ENCODE measurements around the gene FRAT1.

The FRAT1 gene

DNA sequence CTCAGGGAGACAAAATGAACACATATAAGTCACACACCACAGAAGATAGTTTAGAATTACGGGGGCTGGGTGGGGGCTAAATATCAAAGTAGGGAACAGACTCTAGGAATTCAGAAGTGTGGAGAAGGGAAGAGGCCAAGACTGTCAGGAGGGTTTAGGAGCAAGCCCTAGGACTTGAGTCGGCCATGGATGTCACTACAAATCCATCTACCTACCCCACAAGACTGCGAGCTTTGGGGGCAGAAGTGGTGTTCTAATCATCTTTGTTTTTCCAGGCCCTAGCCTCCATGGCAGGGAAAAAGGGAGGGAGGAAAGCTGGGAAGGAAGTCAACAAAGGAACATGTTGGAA lies 20.9 kb upstream of the FRAT1 start:
- no peaks in the 10 kb centered on the region for H3K9me3 ChIP-seq (ENCODE audit: severe bottlenecking)
- ATAC-seq (ENCODE audit: low read depth) (no peak), DNase-seq (ENCODE audit: low spot score) (no peak)
- TF ChIP-seq, protein P1, sequence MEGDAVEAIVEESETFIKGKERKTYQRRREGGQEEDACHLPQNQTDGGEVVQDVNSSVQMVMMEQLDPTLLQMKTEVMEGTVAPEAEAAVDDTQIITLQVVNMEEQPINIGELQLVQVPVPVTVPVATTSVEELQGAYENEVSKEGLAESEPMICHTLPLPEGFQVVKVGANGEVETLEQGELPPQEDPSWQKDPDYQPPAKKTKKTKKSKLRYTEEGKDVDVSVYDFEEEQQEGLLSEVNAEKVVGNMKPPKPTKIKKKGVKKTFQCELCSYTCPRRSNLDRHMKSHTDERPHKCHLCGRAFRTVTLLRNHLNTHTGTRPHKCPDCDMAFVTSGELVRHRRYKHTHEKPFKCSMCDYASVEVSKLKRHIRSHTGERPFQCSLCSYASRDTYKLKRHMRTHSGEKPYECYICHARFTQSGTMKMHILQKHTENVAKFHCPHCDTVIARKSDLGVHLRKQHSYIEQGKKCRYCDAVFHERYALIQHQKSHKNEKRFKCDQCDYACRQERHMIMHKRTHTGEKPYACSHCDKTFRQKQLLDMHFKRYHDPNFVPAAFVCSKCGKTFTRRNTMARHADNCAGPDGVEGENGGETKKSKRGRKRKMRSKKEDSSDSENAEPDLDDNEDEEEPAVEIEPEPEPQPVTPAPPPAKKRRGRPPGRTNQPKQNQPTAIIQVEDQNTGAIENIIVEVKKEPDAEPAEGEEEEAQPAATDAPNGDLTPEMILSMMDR (IDR thresholded peaks at IDR 0.05; ENCODE audit: poor library complexity, severe bottlenecking), result no peak
- H3K36me3 ChIP-seq (ENCODE audit: low read depth), result no peaks in the 10 kb centered on the region
- no peaks in the 10 kb centered on the region for H3K4me1 ChIP-seq (ENCODE audit: insufficient read depth, poor library complexity, severe bottlenecking)
- no peak overlapping the region for H3K4me3 ChIP-seq (ENCODE audit: severe bottlenecking)
- H3K27ac ChIP-seq (ENCODE audit: poor library complexity, severe bottlenecking), result no peak overlapping the region
- H3K27me3 ChIP-seq (ENCODE audit: insufficient read depth, poor library complexity, severe bottlenecking), result no peaks in the 10 kb centered on the region

DNA sequence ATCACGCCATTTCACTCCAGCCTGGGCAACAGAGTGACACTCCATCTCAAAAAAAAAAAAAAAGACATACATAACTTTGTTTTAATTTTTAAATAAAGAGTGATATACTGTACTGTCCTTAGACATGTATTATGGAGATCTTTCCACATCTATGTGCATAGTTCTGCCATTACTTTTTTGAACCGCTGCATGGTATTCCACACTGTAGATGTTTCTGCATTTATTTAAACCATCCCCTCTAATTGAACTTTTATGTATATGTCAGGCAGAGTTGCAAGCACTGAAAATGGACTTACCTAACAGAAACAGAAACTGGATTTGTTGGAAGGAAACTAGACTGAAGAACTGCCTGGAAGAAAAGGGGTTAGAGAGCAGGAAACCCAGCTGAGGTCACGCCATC lies 18.1 kb upstream of the FRAT1 start:
- ATAC-seq (ENCODE audit: low read depth) (no peak), DNase-seq (ENCODE audit: low spot score) (no peak)
- no peaks in the 10 kb centered on the region for H3K4me1 ChIP-seq (ENCODE audit: insufficient read depth, poor library complexity, severe bottlenecking)
- H3K27ac ChIP-seq (ENCODE audit: poor library complexity, severe bottlenecking), result no peak overlapping the region
- no peaks in the 10 kb centered on the region for H3K27me3 ChIP-seq (ENCODE audit: insufficient read depth, poor library complexity, severe bottlenecking)
- no peaks in the 10 kb centered on the region for H3K36me3 ChIP-seq (ENCODE audit: low read depth)
- TF ChIP-seq, protein P1 (IDR thresholded peaks at IDR 0.05; ENCODE audit: poor library complexity, severe bottlenecking), result no peak
- H3K4me3 ChIP-seq (ENCODE audit: severe bottlenecking), result no peak overlapping the region
- no peaks in the 10 kb centered on the region for H3K9me3 ChIP-seq (ENCODE audit: severe bottlenecking)

DNA sequence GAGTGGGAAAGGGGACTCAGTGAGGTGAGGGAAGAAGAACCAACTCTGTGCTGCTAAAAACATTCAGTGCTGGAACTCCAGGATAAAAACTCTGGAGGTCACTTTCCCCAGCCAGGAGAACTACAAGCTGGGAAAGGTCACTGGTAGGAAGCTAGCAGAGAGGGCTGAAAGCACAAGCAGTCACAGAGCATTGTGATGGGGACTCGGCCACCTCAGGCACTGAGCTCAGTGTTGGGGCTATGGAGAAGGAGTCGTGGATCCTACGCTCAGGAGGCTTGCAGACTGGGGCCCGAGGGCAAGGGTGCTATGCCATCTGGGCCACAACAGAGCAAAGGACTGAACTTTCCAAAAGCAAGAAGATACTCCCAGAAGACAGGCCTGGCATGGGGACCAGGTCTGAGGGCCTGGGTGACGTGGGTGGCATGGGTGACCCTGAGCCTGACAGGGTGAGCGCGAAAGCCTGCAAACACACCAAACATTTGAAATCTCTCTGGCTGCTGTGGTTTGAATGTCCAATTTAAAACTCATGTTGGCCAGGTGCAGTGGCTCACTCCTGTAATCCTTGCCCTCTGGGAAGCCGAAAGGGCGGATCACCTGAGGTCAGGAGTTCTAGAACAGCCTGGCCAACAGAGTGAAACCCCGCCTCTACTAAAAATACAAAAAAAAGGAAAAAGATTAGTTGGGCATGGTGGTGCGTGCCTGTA lies 16.8 kb upstream of the FRAT1 start:
- Histone ChIP-seq H3K27me3 (ENCODE audit: insufficient read depth, poor library complexity, severe bottlenecking) (no peaks in the 10 kb centered on the region), H3K9me3 (ENCODE audit: severe bottlenecking) (no peaks in the 10 kb centered on the region), H3K4me1 (ENCODE audit: insufficient read depth, poor library complexity, severe bottlenecking) (no peaks in the 10 kb centered on the region), H3K4me3 (ENCODE audit: severe bottlenecking) (no peak overlapping the region), H3K36me3 (ENCODE audit: low read depth) (no peaks in the 10 kb centered on the region), H3K27ac (ENCODE audit: poor library complexity, severe bottlenecking) (no peak overlapping the region)
- no peak for ATAC-seq (ENCODE audit: low read depth)
- TF ChIP-seq, protein P1 (IDR thresholded peaks at IDR 0.05; ENCODE audit: poor library complexity, severe bottlenecking), result no peak
- DNase-seq (ENCODE audit: low spot score), result no peak

DNA sequence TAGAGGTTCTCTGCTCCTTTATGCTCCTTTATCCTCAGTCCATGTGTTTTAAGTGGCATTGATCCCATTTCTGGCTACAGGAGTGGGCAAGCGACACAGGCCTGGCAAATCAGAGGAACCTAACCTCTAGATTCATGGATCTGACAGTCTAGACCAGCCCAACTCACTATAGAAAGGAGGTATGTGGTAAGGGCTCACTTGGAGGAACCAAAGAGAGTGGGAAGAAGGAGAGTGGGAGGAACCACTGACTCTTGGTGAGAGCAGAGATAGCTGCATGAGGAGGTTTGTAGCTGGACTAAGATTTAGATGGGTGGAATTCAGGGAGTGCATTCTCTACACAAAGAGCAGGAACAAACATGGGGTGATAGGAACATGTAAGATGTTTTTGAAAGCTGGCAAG lies 11.6 kb upstream of the FRAT1 start:
- Histone ChIP-seq H3K4me1 (ENCODE audit: insufficient read depth, poor library complexity, severe bottlenecking) (no peaks in the 10 kb centered on the region), H3K27ac (ENCODE audit: poor library complexity, severe bottlenecking) (no peak overlapping the region), H3K4me3 (ENCODE audit: severe bottlenecking) (no peak overlapping the region), H3K36me3 (ENCODE audit: low read depth) (no peaks in the 10 kb centered on the region), H3K27me3 (ENCODE audit: insufficient read depth, poor library complexity, severe bottlenecking) (no peaks in the 10 kb centered on the region), H3K9me3 (ENCODE audit: severe bottlenecking) (no peaks in the 10 kb centered on the region)
- TF ChIP-seq, protein P1 (IDR thresholded peaks at IDR 0.05; ENCODE audit: poor library complexity, severe bottlenecking), result no peak
- ATAC-seq (ENCODE audit: low read depth), result no peak
- no peak for DNase-seq (ENCODE audit: low spot score)
